GM19438 (cell line): ENCODE data around the gene MAB21L3.

ENCODE experiments used
- ATAC-seq: cut with Tn5 transposase; IDR thresholded peaks from one replicate; pipeline ENCODE4 v1.9.1; 2021; ENCODE audit warnings: low read depth; ENCODE audit not compliant: unreplicated experiment

Gene MAB21L3

DNA sequence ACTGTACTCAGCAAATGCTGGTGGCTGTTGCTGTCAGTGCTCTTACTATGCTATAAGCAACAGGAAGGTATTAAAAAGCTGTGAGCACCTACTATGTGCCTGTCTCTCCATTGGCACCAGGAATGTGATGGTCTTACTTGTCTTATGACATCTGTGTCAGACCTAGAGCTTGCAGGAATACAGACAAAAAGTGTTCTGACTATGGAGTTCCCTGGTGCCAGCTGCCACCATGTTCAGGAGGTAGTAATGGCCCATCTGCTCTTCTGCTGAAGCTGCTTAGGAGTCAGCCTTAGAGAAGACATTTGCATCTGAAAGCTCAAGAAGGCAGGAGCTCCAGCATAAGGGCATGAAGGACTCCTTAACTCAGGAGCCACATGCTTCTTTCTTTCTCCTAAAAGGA is 52.3 kb downstream of the MAB21L3 start:
- no peak for ATAC-seq

- ATAC-seq, result no peak
These were observed 53.0 kb downstream of the MAB21L3 start for GRCh38 chr1:116164150-116164549.

- no peak for ATAC-seq
These were observed 53.6 kb downstream of the MAB21L3 start for GRCh38 chr1:116164604-116165368.

DNA sequence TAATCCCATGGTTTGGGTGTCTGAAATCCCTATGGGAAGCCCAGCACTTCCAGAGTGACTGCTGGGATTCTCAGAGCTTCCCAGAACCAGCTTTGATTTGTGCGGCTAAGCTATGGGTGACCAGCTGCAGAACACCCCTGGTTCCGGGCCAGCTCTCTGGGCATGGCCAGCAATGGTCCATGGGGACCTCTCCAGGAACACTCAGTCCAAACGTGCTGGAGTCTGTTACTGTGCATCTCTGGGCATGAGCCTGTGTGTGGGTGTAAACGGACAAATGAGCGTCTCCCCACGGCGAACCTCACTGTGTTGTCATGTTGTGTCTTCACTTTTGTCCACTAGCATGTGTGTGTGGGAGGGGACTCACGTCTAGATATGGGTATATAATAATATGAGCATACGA is 54.4 kb downstream of the MAB21L3 start:
- no peak for ATAC-seq

GRCh38 chr1:116166011-116166571 is 54.9 kb downstream of the MAB21L3 start:
- no peak for ATAC-seq

GRCh38 chr1:116166655-116167054 is 55.5 kb downstream of the MAB21L3 start:
- ATAC-seq, result no peak

DNA sequence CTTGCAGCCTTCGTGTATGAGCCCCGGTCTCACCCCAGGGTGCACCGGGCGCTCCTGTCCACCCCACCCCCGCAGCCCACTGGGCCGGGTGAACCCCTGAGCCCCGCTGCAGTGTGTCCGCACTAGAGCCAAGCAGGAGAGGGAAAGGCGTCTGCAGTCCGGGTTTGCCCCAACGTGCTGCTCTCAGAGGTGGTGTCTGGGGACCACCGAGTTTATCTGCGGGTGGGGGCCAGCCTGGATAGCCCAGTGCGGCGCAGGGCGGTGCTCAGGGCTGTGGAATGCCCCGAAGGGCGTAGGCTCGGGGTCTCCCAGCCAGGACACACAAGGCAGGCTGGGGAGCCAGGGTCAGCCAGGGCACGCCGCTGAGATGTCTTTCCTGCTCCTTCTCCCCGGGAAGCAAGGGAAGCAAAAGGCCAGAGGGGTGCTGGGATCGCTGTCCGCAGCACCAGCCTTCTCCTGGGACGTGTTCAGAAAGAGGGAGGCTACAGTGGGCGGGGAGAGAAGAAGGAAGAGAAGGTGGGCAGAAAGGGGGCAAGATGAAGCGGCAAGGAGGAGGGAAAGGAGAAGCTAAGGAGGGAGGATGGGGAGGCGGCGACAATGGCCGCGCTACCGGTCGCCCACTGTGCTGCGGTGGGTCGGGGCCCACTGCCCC is 56.6 kb downstream of the MAB21L3 start:
- ATAC-seq, result no peak

DNA sequence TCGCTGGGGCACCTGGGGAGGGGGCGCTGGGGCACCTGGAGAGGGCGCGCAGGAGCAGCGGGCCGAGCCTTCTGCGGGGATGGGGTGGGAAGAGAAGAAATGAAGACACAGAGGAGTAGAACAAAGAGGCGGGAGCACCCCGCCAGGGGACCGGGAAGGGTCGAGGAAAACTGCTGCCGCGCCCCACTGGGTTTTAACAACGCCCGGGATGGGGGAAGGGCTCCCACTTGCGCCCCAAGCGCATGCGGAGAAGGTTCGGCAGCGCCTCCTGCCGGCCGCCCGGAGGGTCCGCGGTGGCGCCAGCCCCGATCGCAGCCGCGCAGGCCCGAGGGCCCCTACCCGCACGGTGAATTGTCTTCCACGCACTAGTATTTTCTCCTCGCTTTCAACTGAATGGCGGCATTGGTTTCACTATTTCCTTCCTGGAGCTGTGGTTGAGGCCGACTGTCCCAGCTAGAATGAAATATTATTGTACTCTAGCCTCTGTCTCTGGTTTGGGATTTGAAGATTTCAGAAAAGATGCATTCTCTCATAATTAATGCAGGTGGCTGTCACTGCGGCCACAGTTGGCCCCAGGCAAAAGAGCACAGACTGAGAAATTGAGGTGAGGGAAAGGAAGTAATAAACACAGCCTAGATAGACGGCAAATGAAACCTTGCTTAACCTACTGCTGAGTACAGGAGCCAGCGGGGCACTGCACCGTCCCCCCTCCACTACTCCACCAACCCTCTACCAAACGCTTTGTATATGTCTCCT is 57.3 kb downstream of the MAB21L3 start:
- ATAC-seq, result peak; percentile 92

DNA sequence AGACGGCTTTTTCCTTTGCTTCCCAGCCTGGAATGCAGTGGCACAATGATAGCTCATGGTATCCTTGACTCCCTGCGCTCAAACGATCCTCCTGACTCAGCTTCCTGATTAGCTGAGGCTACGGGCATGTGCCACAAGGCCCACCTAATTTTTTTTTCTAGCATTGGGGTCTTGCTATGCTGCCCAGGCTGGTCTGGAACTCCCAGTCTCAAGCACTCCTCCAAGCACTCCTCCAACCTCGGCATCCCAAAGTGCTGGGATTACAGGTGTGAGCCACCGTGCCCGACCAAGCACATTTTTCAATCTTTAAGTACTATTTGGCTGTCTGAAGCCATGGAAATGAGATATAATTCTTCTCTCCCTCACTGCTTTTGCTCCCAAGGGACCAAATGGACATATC is 58.7 kb downstream of the MAB21L3 start:
- ATAC-seq, result no peak

DNA sequence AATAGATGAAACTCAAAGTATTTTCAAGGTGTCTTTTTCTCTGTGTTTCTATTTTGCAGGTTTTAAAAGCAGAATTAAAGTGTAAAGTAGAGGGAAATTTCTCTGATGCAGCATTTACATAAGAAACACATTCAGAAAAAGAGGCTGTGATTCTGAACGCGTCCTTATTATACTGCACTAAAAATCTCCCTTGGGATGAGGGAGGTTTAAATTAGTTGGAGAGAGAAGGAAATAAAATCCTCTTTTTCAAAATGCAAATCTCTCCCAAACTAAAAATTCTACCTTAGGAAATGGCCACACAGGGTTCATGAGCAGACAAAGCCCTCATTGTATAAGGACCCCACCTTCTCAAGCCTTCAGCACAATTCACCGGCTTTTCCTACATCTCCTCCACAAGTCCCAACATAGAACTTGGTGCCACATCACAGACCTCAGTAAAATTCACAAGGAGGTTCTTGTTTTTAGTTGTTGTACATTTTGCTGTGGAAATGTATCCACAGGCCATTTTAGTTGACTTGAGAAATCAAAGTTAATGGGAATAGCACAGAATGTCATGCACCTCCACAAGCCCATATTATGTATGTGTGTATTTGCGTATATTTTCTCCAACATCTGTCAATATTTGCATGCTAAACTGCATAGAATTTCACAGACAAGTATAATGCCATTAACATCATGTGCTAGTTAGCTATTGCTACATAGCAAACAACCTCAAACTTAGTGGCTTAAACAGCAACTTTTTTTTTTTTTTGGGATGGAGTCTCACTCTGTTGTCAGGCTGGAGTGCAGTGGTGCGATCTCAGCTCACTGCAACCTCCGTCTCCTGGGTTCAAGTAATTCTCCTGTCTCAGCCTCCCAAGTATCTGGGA is 59.8 kb downstream of the MAB21L3 start:
- no peak for ATAC-seq

DNA sequence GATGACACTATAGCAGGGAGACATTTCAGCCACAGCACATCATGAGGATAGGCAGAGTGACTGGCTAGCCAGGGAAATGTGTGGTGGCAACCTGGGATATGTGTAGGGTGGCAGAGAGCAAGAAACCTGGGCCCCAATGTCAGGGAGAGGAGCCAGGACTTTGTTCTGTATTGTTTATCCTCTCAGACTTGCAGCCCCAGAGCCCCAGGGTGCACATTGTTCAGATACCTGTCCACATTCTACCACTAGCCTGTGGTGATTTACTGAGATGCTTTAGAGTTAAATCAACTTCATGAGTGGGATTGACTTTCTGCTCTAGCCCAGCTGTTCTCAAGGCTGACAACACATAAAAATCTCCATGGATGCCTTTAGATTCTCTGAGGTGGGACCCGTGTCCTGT is 61.5 kb downstream of the MAB21L3 start:
- ATAC-seq, result no peak

DNA sequence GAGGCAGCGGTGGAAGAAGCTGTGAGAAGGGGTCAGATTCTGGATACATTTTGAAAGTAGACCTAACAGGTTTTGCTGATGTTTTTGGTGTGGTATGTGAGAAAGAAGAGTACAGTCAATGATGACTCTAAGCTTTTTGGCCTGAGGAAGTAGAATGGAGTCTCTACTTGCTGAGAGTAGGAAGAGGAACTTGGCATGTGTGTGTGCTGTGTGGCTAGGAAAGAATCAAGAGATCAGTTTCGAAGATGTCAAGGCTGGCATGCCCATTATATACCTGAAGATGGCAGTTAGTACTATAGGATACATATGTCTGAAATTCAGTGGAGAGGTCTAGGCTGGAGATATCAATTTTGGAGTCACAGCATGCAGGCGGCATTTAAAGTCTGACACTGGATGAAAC is 64.4 kb downstream of the MAB21L3 start:
- no peak for ATAC-seq

GRCh38 chr1:116176306-116176789 is 65.1 kb downstream of the MAB21L3 start:
- no peak for ATAC-seq

DNA sequence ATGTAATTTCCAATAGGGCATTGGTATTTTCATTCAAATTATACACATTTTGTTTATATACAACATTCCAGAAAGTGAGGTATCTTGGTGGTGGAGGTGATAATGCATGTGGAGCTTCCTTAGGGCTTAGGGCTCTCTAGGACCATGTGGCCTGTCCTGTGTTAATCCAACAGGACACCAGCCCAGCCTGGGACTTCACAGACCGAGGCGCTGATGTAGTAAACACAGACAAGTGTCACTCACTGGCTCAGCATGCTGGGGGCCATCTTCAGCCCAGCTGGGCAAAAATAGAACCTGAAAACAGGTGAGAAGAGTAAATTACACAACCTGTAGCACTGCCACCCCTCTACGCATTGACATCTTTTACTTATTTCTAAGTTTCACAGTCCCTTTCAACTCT is 66.7 kb downstream of the MAB21L3 start:
- ATAC-seq, result no peak

GRCh38 chr1:116178837-116179236 is 67.6 kb downstream of the MAB21L3 start:
- no peak for ATAC-seq

DNA sequence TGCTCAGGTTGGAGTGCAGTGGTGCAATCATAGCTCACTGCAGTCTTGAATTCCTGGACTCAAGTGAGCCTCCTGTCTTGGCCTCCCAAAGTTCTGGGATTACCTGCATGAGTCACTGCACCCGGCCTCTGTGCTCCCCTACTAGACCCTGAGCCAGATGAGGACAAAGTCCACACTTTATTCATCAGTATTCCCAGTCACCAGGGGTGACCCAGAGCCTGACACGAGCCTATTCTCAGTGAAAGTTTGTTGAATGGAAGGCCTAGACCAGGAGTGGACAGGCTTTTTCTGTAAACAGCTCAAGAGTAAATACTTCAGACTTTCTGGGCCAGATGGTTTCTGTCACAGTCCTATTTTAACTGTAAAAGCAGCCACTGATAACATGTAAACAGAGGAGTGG is 68.2 kb downstream of the MAB21L3 start:
- no peak for ATAC-seq

DNA sequence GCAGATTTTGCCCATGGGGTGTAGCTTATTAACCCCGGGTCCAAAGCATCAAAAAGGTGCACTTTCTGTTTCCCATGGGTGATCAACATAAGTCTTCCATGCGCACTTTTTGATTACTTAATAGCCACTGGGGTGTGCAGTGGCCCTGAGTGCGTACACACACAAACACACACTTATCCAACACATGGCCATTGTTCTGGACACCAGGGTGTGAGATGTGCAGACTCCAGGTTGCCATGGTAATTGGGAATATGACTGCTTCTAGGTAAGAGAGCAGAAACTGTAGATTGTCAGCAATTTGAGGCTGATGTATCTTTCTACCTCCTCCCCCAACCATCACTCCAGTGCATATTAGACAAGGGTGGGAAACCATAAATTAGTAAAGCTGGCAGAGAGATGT is 68.8 kb downstream of the MAB21L3 start:
- ATAC-seq, result no peak

GRCh38 chr1:116182019-116182714 is 71.0 kb downstream of the MAB21L3 start:
- ATAC-seq, result no peak
